IPS-NIHi11 (cell line): Measurements from ENCODE around the gene ADGRG6.
"Not testable (repeated sequence)": the region's sequence is repeated elsewhere in the genome, so short reads cannot be mapped to it uniquely, and the experiment has no call there.

Source experiments
- DNase-seq: peaks from one replicate; pipeline ENCODE4 v3.0.0; 2012; ENCODE audit warnings: mixed read lengths, low spot score

The ADGRG6 gene

DNA sequence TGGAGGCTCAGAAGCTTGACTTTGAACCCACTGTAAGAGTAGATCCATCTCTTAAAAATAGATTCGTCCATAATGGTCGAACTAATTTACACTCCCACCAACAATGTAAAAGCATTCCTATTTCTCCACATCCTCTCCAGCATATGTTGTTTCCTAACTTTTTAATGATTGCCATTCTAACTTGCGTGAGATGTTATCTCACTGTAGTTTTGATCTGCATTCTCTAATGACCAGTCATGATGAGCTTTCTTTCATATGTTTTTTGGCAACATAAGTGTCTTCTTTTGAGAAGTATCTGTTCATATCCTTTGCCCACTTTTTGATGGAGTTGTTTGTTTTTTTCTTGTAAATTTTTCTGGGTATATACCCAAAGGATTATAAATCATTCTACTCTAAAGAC lies 44.4 kb downstream of the ADGRG6 start:
- not testable (repeated sequence) for DNase-seq

DNA sequence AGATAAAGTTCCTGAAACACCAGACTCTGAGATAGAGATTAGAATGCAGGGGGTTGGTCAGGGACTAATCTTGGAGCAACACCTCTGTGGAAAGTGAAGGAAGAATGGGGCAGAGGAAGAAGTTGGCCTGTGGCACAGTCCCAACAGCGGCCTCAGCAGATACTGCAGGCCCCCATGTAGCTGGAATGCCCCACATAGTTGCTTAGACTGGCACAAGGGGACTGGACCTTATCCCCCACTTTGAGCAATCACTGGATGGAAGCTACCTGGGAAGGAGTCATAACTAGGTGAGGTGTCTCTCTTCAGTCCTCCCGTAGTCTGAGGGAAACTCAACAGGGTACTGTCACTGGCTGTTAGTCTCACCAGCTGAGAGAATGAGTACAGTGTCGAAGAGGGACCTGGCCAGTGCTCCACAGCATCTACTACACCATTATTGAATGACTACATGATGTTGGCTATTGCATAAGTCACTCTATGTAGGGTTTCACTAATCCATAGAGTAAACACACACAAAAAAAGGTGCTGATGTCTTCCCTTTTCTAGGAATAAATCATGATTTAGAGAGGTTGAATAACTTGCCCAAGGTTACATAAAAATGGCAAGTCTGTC lies 47.5 kb downstream of the ADGRG6 start:
- DNase-seq = no peak

DNA sequence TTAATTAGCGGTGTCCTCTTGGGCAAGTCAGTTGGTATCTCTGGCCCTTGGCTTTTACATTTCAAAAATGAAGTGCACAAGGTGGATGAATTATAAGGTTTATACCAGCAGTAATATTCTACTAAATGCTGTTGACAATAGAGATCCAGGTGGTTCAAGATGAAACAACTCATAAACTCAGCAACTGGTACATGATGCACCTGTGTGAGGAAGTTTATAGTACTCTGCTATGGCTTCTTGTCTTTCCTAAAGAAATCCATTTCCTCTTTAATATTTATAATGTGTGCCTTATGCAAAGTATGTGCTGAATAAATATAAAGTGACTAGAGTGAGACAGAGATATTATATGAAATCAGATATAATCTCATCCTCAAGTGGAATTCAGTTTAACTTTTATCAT lies 48.5 kb downstream of the ADGRG6 start:
- DNase-seq = no peak

DNA sequence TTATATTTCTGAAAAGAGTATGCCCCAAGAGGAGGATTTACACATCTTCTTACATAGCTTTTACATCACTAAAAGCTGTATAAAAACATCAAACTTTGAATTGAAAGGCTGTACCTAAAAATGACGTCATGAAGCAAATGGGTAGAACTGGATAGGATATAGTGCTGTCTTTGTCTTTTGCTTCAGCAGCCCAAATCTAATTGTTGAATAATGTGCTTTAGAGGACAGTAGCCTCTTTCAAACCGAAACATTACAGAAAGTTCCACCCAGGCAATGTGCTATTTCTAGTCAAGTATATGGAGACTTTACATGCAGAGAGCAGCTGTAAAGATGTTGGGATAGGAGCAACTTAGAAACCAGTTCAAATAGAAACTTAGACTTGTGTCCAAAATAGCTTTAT lies 51.9 kb downstream of the ADGRG6 start:
- no peak for DNase-seq

DNA sequence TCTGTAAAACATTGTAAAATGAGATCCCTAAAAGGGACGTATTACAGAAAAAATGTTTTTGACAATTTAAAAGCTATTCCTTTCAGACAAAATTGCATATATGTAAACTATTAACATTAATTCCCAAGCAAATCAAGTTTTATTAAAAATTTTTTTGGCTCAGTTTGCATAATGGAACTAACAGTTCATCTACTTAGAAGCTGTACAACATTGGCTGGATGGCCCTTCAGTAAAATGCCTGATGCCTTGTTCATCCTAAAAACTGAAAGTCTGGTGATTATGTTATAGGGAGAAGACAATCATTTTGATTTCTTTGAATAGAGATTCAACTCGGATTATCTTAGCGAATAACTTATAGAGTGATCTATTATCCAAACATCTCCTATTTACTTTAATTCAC lies 52.8 kb downstream of the ADGRG6 start:
- DNase-seq = no peak

DNA sequence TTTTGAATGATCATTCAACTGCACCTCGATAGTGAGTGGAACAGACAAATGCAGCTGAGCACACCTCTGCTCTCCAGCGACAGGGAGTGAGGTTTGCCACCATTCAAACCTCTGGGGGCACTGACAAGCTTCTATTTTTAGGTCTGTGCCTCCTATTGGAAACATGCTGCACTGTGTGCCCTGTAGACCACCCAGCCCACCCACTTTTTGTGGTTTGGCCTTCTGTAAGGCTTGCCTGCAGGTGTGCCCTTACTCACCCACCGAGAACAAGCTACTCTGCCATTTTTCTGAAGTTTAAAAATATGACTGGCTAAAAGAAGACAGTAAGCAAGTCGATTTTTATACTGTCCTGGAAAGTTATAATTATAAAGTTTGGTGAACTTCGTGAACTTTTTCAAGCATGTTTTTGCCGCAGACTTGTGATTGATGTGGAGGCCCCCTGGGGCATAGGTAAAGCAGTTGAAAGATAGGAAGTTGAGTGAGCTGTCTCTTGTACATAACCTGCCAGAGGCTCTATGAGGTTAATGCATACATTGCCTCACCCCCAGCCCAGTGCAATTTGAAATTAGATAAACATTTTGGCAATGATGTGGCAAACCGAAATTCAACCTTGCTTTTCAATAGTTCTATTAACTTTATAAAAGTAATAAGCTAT lies 53.8 kb downstream of the ADGRG6 start:
- no peak for DNase-seq

DNA sequence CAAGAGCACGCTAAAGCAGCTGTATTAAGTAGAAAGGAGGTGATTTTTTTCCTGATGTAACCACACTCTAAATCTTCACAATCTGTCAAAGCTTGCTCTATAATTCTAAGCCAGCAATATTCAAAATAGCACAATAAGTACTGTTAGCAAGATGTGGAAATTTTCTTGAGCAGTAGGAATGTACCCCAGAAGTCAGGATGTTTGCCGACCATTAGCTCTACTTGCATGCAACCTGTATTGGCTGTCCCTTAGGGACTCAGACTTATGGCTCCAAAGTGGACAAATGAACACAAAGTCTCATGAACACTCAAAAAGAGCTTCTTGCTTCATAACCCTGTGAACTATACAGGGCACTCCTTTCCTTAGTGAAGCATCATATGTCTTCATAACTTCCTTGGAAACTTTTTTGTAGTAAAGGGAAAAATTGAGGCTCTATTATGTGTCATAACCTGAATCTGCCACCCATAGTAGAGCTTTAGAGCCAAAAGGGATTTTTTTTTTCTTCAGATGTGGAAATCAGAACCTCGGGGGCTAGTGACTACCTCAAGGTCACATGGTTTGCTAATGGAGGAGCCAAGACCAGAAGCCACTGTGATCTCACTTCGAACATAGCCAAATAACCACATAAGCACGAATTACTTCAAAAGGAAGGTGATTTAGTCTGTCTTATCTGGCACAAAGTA lies 54.5 kb downstream of the ADGRG6 start:
- DNase-seq = no peak

DNA sequence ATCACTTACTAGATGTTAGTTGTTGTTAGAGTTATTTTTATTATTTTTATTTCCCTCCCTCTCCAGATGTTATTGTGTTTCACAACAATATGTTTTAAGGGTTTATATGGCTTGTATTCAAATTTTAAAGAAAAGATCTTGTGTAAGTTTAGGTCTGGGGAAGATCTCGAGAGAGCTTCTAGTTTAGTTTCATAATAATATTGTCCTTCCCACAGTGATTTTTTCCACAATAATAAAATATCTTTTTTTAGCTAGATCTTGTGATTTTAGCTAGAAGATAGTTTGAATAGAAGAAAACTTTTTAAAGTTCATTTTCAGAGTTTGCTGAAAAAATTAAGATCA lies 55.0 kb downstream of the ADGRG6 start:
- DNase-seq = no peak

DNA sequence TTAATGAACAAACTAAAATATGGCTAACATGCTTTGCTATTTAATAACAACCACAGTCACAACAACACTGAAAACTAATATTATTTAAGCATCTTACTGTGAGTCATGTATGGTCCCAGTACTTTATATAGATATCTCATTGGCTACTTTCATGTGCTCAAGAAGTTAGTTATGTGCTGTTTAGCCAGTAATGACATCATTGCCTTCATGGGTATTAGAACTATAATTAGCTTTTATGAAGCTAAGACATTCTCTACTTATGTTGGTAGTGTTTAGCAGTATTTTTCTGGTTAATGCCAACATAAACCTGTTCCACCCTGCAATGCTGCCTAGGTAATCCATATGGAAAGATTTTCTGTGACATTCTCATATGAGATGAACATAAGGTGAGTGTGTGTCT lies 56.1 kb downstream of the ADGRG6 start:
- DNase-seq = no peak

DNA sequence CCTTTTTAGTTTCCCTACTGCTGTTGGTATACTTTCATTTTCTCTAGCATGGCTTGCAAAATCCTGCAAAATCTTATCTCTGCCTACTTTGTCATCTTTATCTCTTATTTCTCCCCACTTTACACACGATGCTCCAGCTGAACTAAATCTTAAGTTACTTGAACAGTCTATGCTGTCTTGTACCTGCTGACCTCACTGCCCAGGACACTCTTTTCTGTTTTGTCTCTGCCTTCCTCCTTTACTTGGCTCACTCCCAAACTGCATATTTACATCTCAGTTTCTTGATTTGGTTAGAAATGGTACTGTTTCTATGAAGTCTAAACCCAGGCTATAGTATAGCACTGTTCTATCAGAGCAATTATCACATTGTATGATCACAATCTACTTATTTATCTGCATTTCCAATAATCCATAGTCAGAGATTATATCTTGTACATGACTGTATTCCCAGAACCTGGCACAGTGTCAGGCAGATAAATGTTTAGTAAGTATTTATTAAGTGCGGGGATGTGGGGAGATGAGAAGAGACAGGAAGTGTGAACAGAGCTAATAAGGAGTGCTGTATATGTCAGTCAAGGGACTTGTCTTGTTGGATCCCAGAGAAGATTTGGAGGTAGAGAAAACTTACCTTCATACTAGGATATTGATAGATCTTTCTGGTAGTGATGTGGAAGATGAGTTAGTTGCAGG lies 57.6 kb downstream of the ADGRG6 start:
- no peak for DNase-seq

DNA sequence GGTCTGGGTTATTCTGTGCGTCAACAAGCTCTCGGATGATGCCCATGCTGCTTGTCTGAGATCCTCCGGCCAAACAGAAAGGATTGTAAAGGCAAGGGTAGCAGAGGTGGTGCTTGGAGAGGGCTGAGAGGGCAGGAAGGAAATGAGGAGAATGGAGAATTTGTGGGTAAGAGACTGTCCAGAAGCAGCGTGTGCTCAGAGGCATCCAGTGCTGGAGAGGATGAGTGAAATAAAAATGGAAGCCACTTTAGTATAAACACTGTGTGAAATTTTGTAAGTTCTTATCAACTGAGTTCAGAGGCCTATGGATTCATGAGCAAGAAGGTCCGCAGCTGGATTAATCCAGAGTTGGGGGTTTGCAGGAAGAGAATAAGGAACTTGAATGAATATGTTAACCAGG lies 59.5 kb downstream of the ADGRG6 start:
- DNase-seq = no peak

DNA sequence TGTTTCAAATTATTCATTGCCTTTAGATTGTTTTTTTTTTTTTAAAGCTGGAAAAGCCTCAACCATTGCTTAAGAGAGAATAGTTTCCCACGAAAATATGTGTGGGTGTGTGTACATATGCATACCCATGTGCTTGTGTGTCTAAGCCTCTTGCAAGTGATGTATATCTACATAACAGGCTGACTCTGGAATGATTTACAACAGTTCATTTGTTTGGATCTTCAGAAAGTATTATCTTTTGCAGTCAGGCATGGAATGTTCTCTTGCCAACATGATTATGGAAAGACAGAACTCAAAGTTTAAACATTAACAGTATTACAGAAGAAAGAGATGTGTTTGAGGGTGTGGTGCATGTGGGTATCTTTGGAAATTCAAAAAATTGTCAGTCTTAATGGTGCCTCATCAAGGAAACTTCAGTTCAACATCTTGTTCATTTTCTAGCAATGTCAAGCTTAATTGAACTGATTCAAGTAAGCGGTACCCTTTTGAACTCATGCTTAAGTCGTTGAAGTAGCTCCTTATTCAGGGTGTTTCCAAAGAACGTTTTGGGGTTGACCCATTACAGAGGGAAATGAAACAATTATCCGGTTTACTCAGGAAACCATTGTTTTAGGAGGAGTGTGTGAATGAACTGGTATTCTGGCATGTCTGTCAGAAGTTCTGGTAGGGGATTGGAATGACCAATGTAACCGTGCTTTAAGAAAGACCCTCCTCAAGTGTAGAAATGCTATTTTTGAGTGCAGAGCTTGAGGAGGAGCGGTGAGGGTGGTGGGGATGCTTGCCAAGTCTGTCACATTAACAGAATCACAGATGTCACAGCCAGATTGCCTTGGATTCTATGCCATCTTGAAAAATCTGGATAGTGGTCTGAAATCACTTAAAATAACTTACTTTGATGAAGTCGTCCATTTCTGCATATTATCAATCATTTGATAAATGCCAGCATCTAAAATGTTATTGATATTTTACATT lies 60.3 kb downstream of the ADGRG6 start:
- no peak for DNase-seq

DNA sequence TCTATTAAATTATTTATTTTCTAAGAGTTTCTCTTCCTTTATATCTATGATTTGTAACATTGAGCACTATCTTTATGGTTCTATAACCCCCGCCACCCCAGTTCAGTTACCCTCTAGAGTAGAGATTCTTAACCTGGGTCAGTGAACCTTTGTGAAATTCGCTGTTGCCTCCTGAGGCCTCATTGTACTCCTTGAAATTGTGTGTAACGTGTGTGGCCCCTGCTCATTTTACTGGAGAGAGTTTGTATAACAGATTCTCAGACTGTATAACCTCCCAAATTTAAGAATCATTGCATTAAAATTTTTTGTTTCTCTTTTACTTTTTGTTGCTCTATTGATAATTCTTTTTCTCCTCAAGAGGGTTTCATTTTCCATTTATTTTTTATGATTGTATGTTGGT lies 65.3 kb downstream of the ADGRG6 start:
- no peak for DNase-seq

DNA sequence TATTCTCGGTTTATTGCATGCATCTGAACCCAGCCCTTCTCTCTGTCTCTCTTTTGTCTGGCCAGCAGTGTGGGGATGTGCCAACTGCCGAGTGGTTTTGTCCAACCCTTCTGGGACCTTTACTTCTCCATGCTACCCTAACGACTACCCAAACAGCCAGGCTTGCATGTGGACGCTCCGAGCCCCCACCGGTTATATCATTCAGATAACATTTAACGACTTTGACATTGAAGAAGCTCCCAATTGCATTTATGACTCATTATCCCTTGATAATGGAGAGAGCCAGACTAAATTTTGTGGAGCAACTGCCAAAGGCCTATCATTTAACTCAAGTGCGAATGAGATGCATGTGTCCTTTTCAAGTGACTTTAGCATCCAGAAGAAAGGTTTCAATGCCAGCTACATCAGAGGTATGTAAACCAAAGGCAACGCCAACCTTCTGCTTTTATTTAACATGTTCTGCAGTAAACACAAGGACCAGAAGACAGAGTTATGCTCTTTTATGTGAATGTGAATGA lies 65.8 kb downstream of the ADGRG6 start:
- DNase-seq = no peak

DNA sequence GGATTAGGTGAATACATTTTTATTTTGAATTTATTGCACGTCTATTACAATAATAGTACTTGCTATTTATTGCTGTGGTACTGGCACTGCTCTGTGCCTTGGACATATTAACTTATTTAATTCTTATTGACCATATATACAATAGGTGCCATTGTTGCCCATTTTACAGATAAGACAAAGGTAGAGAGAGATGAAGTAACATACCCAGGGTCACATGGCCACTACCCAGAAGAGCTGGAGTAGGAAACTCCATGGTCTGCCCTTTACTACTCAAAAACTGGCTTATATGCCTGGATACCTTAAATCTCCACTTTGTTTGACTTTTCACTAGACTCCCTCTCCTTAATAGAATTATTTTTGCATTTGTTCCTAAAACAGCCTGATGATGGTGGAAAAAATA lies 67.5 kb downstream of the ADGRG6 start:
- DNase-seq = no peak

DNA sequence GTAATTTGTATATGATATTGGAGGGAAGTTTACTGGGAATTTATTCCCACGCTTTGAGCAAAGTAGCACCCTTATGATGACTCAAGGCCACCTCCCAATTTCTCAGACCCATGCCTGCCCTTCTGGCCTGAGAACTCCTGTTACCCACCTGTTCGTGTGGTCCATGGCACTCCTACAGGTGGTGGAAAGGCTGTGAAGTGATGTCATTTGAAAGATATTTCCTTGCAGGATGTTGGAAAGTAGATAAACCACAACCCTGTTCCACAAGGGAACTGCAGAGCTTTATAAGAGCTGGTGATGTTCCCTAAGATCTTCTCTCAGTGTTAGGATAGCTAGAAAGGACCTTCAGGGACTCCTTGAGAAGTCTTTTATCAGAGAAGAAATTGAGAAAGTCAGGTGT lies 70.5 kb downstream of the ADGRG6 start:
- peak; percentile 20 for DNase-seq

DNA sequence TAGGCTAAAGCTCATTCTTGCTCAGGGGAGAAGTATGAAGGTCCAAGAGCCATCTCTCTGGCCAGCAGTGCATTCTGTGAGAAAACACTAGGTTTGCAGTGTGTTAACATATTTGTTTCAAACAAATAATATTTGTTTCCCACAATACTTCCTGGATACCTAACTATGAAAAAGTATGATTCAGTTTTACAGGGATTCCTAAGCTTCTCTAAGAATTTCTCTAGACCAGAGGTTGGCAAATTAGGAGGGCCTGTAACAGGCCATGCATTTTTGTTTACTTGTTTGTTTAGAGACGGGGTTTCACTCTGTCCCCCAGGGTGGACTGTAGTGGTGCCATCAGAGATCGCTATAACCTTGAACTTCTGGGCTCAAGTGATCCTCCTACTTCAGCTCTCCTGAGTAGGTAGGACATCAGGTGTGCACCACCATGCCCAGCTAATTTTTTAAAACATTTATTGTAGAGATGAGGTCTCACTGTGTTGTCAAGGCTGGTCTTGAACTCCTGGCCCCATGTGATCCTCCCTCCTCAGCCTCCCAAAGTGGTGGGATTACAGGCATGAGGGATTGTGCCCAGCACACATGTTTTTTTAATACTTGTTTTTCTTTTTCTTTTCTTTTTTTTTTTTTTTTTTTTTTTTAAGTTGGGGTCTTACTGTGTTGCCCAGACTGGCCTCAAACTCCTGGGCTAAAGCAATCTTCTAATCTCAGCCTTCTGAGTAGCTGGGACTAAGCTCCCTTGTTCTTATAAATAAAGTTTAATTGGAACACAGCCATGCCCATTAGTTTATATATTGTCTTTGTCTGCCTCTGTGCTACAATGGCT lies 71.7 kb downstream of the ADGRG6 start:
- no peak for DNase-seq

DNA sequence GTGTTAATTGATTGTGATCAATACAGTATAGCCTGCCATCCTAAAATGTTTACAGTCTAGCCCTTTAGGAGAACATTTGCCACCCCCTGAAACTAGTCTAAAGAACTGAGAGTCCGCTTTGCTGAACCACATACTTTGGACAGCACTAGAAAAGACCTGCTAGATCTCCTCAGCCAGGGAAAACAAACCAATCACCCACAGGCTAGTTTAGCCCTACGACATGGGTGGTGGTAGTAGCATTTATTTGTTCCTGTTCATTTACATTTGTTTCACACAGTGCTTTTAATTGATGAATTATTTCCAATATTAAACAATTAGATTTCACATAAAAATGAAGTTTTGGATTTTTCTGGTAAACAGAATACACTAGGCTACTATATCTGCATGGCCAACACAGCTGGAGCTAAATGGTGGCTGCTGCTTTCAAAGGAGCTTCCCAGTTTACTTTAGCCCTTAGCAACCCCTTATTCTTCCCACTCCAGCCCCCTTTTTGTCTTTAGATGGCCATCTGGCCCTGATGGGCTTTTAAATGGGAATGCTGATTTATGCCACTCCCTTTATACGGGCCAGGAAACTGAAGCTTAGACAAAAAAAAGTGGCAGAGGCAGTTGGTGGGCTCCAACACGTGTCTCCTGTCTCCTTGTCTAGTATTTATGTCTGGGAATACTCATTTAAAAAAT lies 72.4 kb downstream of the ADGRG6 start:
- no peak for DNase-seq

DNA sequence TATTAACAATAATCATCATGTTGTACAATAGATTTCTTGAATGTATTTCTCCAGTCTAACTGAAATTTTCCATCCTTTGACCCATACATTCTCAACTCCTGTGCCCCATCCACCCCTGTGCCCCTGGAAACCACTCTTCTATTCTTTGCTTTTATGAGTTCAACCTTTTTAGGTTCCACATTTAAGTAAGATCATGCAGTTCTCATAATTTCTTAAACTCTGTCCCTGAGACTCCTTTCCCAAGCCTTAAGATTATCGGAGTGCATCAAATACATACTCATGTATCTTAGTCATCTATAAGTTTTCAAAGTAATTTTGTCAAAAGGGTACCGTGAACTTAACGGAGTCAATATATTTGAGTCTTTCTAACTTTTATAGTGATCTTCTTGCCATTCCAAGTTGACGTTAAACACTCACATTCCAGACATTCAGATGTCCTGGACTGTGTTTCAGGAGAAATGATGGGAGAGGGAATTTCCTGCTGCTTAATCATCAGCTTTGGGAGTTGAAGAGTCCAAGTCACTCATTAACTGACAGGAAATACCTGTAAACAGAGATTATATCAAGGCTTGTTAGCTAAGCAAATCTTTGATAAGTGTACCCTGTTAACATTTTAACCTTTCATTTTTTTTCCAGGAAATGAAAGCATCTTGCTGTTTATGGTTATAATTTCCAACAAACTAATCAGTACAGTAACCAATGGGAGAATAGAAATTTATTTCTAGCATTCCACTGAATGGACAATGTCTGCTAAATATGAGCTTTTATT lies 73.3 kb downstream of the ADGRG6 start:
- no peak for DNase-seq

DNA sequence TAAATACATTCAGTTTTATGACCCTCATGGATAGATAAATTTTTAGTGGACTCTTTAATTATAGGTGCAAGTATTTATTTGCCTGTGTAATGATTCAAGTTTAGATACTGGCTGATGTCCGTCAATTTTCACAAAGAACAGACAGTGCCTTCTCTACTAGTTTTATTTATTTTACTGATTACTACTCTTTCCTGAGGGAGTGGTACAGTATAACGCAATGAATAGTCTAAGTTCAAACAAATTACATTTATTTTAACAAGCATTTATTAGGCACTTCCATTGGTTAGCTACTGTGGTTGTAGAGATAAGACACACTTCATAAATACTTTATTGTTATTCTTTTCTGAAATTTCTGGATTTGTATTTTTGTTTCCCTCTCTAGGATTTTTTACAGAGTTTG lies 74.3 kb downstream of the ADGRG6 start:
- no peak for DNase-seq
